COLO829 (cell line): Measurements from ENCODE around the gene RAB37.
A peak's percentile ranks its signal among the peaks of the same experiment; 100 is the strongest.

Source experiments
- DNase-seq: peaks from one replicate; pipeline ENCODE4 v3.0.0; 2012; ENCODE audit warnings: low spot score

RAB37 gene

DNA sequence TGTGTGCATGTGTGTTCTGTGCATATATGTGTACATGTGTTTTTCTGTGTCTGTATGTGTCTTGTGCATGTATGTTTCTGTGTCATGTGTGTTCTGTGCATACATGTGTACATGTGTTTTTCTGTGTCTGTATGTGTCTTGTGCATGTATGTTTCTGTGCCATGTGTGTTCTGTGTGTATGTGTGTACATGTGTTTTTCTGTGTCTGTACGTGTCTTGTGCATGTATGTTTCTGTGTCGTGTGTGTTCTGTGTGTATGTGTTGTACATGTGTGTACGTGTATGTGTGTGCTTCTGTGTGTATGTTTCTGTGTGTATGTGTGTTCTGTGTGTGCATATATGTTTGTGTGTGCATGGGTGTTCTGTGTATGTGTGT, 8.4 kb upstream of the RAB37 start:
- no peak for DNase-seq

DNA sequence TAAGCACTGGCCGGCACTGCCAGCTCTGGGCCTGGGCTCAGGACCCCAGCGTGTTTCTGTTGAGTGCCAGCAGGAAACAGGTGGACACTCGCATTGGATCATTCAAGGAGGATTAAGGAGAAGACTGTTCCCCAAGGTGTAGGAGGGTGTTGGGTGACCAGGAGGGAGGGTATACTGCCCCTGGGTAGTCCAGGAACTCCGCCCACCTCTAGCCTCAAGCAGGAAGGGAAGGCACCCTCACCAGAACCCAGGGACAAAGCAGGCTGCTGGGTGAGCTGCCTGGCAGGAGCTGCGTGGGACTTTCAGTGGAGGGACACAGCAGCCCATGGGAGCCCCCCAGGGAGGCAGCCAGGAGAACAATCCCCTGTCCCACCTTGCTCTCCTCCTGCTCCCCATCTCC, 7.7 kb upstream of the RAB37 start:
- no peak for DNase-seq

DNA sequence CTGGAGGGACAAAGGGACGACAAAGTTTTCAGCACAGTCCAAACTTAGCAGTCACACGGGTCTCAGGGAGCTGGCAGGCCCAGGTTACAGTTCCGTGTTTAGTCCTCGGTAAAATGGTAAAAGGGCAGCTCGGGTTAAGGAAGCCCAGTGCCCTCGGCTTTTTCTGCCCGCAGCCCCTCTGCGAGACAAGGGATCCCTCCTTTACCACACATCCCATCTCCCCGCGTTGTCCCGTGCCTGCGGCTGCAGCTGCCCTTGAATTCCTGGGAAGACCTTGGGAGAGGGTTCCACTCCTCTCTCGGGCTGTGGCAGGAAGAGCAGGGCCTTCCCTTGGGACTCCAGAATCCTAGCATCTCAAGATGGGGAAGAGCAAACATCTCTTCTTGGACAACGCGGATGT, 7.2 kb upstream of the RAB37 start:
- DNase-seq, result no peak

DNA sequence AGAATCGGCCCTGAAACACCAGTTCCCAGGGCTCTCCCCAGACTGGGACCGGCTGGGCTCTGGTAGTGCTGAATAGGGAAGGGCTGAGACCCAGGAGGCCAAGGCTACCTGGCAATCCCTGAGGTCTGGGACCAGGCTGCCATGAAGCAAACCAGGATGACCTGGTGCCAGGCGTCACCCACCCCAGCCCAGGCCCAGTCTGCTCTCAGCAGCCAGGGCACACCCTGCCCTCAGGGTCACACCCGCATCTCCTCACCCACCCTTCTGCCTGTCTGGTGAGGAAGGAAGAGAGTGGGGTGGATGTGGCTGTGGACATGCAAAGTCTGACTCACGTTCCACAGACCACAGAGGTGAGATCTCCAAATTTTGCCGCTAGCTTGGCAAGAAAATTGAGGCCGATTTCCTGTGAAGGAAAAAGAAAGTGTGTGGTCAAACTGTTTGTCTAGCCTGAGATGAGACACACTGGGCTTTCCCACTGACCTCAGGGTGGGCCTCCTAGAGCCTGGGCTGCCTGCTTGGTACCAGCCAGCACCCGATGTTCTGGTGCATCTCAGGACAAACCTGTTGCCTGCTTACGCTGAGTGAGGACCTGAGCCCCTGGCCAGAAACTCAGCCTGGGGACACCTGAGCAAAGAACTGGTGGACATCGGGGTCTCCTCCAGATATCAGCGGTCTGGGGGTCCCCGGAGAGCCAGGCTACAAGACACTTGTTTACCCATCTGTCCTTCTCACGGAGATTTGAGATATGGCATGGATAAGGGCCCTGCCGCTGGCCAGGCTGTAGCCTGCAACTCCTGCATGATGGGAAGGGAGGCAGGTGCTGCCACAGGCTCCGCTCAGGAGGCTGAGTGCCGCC, 6.3 kb upstream of the RAB37 start:
- DNase-seq, result no peak

DNA sequence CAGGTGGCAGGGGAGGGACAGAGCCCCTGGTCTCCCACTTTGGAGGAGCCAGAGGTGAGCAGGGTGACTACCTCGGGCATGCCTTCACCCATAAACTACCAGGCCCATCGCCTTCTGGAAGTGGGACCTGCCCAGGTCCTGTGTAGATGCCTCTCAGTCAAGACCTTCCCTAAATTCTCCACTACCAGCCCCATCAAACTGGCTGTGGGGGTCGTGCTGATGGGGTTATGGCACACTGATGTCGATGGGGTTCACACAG, 5.8 kb upstream of the RAB37 start:
- DNase-seq, result no peak

DNA sequence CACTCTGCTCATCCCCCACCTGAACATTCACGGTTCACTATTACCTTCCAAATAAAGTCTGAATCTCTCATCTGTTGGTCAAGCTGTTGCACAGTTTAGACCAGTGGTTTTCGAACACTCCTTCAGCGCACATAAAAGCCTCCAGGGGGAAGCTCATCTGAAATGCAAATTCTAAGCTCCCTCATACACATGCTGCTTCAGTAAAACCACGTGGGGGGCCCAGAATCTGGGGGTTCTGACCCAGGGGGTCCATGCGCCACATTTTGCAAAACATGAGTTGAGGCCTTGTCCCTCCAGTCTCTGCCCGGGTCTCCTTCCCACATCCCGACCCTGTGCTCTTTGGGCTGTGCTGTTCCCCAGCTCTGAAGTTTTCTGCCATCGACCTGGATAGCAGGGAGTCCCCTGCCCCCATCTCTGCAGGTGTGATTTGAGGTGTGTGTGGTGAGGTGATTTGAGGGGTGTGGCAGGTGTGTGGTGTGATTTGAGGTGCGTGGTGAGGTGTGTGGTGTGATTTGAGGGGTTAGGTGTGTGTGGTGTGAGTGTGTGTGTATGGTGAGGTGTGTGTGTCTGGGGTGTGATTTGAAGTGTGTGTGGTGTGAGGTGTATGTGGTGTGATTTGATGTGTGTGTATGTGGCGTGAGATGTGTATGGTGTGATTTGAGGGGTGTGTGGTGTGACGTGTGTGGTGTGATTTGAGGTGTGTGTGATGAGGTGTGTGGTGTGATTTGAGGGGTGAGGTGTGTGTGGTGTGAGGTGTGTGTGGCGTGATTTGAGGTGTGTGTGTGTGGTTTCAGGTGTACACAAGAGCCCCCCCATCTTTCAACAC, 4.8 kb upstream of the RAB37 start:
- no peak for DNase-seq

DNA sequence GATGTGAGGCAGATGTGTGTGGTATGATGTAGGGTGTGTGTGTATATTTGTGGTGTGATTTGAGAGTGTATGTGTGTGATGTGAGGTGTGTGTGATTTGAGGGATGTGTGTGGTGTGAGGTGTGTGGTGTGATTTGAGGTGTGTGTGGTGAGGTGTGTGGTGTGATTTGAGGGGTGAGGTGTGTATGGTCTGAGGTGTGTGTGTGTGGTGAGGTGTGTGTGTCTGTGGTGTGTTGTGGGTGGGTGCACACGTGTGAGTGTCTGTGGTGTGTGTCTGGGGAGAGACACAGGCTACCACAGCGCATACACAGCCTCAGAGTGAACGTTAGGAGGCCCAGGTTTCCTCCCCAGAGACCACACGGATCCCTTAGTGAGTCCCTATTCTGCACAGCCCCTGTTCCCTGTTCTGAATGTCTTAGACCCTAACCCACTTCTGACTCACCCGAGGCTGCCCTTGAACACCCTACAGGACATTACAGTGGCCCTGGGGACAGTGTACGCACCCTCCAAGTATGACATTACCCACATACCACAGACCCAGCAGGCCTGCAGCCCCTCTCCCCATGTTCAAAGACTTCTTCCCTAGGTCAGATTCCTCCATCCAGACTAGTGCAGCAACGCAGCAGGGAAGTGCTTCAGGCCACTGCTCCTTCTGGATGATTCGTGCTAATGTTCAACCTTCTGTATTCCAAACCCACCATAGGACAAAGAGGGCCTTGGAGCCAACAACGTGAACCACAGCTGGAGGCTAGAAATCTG, 3.5 kb upstream of the RAB37 start:
- DNase-seq, result no peak

DNA sequence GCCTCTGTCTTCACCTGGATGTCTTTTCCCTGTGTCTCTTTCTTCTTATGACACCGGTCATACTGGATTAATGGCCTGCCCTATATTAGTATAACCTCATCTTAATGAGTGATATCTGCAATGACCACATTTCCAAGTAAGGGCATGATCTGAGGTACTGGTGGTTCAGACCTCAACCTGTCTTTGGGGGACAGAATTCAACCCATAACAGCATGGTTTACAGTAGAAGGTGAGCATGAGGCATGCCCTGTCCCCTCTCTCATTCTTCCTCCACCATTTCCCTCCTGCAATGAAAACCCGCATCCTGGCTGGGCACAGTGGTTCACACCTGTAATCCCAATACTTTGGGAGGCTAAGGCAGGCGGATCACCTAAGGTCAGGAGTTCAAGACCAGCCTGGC, 2.8 kb upstream of the RAB37 start:
- DNase-seq, result no peak

DNA sequence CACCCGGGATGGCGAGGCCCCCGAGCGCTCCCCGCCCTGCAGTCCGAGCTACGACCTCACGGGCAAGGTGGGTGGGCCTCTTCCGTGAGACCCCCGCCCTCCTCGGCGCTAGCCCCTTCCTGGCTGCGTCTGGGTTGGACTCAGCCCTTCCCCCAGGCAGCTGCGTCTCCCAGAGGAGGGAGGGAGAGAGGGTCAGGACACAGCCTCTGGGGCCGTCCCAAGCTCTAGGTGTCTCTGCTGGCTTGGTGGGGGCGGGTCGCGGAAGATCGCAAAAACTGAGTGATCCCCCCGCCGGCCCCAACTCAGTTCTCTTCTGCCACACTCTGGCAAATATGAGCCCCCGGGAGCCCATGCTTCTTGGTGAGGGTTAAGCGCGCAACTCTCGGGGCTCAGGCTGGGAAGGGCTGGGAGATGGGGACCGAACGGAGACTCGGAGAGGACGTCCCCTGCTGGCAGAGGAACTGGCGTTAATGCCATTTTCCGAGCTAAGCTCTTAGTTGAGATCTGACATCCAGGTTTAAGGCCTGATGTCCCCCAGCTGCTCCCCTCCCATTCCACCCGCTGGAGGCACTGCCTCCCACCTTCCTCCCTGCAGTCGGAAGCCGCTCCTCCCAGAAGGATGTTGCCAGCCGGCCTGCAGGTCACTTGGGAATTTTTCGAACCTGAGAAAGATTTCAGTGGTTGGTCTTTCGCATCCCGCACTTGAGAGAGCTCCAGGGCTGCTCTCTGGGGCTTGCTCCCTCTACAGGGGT, 419 bp downstream of the RAB37 start:
- no peak for DNase-seq

DNA sequence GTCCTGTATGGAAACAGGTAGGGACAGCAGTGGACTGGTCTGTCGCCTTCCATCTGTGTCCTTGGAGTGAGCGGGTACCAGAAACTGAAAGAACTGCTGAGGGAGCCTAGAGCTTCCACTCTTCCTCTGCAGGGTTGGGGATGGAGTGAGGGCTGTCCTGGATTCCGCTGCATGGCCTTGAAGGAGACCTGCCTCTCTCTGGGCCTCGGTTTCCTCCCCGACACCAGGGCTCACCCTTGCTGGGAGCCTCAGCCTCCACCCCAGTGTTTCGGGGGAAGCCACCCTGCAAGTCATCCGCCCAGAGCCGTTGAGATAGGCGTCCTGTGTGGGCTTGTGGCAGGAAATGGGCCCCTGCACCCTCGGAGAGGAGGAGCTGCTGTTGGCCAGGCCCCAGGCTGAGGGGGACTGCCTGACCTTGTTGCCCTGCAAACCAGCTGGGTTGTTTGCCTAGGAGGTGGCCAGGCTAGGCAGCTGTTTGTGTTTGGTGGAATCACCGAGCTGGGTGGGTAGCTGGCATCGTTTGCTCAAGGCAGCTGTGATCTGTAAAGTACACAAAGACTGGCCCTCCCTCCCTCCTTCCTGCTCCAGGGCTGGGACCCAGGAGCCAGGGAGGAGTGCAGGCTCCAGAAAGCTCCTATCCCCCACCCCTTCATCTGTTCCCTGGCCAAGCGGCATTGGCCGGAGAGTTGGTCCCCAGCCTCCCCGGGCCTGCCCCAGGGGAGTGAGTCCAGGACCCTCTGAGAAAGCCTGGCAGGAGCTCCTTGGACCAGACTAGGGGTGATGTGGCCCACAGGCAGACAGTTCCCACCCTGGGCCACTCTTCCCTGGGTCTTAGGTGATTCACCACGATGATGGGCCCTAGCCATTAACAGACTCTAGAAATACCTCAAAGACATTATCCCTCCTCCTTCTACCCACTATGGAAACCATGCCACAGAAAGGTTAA, 1.3 kb downstream of the RAB37 start:
- DNase-seq, result no peak

DNA sequence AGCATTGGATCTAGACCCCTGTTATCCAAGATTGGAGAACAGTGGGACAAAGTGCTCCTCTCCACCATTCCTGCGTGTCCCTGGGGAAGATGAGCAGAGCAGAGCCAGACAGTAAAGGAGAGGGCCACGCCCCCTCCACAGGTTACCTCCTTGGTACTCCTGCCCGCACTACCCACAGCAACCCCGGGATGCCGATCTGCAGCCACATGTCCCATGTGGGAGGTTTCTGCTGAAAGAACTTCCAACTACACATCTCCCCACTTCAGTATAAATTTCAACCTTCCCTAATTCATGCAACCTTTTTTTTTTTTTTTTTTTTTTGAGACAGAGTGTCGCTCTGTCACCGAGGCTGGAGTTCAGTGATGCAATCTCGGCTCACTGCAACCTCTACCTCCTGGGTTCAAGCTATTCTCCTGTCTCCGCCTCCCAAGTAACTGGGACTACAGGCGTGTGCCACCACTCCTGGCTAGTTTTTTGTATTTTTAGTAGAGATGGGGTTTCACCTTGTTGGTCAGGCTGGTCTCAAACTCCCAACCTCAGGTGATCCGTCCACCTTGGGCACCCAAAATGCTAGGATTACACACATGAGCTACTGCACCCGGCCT, 2.3 kb downstream of the RAB37 start:
- DNase-seq, result no peak

DNA sequence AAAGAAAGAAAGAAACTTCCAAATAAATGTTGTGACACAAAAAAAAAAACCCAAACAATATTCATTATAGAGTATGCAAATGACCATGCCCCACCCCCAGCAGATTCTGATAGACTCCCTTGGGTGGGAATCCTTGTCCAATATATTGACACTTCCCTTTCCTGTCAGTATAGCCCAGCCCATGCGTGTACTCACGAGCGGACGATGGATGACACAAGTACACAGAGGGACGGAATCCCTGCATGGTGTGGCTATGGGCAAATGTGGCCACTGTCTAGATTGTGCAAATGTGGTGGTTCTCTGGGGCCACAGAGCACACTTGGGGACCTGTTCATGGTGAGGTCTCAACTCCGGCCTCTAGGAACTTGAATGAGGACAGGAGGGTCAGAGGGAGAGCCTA, 3.1 kb downstream of the RAB37 start:
- DNase-seq, result no peak

DNA sequence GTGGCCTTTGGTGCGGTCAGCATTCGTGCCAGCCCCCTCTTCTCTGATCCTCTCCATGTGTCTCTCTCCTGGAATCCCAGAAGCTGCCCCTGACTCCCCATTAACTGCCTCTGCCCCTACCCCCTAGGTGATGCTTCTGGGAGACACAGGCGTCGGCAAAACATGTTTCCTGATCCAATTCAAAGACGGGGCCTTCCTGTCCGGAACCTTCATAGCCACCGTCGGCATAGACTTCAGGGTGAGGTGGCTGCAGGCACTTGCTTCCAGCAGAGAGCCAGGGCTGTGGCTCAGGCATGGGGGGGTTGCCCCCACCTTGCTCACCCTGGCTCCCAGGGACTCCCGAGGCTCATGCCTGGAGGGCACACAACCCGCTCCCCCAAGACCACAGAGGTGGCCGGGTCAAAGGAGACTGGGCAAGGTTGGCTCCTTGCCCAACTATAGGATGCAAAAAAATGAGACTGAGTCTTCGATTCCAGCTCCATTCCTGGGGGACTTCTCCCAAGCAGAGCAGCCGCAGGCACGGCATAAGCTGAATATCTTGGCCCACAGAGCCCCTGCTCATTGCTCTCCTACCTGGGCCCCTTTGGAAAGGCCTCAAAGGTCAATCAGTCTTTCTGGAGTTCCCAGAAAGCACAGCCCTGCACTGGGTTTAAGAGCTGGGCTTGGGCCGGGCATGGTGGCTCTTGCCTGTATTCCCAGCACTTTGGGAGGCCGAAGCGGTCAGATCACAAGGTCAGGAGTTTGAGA, 3.8 kb downstream of the RAB37 start:
- no peak for DNase-seq

DNA sequence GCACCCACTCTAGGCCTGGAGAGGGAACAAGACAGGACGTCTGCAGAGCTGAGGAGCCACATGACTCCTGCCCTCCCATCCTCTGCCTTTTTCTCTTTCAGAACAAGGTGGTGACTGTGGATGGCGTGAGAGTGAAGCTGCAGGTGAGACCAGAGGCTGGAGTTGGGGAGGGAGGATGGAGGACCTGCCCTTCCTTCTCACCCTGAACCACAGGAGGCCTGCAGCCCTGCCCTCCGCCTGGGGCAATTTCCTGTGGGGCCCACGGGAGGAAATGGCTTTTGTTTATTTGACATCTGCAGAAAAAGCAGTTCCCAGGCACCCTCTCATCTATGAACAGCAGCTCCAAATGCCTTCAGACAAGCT, 5.1 kb downstream of the RAB37 start:
- no peak for DNase-seq

DNA sequence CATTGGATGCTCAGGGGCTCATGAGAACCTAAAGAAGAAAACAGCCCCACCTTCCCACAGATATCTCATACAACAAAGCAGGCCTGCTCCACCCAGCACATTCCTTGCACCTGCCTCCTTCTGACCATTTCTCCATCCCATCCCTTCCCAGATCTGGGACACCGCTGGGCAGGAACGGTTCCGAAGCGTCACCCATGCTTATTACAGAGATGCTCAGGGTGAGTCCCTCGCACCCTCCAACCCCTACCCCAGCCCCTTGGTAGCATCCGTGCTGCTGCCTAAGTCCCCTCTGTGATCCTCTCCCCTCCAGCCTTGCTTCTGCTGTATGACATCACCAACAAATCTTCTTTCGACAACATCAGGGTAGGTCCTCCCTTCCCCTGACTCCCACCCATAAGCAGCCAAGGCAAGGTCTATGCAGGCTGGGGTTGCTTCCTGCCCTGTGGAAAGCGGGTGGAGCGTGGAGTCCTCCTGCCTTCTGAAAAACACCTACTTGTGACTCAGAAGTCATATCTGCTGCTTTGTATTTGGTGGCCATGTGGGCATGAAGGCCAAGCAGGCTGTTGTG, 6.0 kb downstream of the RAB37 start:
- no peak for DNase-seq

DNA sequence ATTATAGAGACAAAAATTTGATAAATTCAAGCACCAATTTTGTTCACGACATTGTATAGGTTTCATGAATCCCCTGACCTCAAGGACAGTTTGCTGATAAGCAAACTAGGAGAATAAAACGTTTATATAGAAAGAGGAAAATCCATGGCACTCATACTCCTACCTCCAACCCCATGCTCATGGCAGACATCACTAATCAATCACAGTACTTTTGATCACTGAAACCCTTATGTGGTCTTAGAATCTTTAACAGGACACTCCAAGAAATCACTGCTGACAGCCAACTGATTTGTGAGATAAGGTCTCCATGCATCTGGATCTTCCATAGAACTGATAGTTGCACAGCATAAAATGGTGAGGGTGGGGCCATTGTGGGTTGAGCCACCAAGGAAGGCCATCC, 6.7 kb downstream of the RAB37 start:
- no peak for DNase-seq

DNA sequence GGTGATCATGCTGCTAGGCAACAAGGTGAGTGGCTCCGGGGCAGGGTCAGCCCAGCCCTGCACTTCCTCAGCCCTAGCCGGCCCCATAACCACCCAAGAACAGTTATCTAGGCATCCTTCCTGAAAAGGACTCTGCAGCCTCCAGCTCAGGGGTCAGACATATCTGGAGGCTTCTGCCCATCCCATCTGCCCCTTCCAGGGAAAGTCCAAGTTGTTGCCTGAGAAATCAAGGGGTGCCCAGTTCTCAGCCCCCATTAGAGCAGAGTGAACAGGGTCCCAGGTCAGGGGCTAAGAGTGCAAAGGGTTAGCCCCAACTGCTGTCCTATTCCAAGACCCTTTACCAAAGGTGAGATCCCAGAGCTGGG, 7.3 kb downstream of the RAB37 start:
- no peak for DNase-seq

DNA sequence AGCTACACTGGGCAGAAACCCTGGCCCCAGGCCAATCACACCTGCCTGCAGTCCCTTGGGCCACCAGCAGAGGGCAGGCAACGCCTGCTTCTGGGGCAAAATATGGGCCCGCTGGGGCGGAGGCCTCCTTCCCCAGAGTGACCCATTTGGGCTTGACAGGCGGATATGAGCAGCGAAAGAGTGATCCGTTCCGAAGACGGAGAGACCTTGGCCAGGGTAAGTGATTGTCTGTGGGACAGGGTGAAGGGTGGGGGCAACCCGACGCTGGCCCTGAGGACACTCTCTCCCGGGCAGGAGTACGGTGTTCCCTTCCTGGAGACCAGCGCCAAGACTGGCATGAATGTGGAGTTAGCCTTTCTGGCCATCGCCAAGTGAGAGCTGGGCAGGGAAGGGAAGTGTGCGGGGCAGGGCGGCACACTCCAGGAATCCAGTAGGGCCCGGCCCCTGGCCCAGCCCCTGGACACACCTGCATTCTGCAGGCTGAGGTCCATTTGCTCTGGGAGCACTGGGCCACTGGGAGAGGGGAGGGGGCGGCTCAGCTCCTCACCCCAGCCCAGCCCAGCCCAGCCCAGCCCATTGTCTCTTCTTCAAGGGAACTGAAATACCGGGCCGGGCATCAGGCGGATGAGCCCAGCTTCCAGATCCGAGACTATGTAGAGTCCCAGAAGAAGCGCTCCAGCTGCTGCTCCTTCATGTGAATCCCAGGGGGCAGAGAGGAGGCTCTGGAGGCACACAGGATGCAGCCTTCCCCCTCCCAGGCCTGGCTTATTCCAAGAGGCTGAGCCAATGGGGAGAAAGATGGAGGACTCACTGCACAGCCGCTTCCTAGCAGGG, 7.9 kb downstream of the RAB37 start:
- DNase-seq, result peak; percentile 76
